ENCODE results near the gene MINDY1.
A peak's percentile ranks its signal among the peaks of the same experiment; 100 is the strongest.

MINDY1 gene

GRCh38 chr1:151013518-151013917, 6.8 kb upstream of the MINDY1 start:
- H2AFZ ChIP-seq: no peak overlapping the region
- no peak overlapping the region for H3K9ac ChIP-seq
- H3K79me2 ChIP-seq: peaks cover 4% of the 10 kb centered on the region
- no peaks in the 10 kb centered on the region for H3K9me3 ChIP-seq (ENCODE audit: control insufficient read depth, low read length)
- TF ChIP-seq CTCF (IDR thresholded peaks at IDR 0.05): no peak
- H3K4me3 ChIP-seq (ENCODE audit: low read depth, low read length): peak overlapping the region; percentile 33
- H3K36me3 ChIP-seq (ENCODE audit: control insufficient read depth, insufficient read depth, low read length): no peaks in the 10 kb centered on the region
- peak overlapping the region; percentile 39 for H3K27ac ChIP-seq
- peak overlapping the region; percentile 58 for H3K4me2 ChIP-seq (ENCODE audit: low read length)
- no peaks in the 10 kb centered on the region for H3K27me3 ChIP-seq (ENCODE audit: control insufficient read depth, insufficient read depth, low read length)
- peaks cover 4% of the 10 kb centered on the region for H3K4me1 ChIP-seq

GRCh38 chr1:151012684-151013471, 6.2 kb upstream of the MINDY1 start:
- H3K9me3 ChIP-seq (ENCODE audit: control insufficient read depth, low read length): no peaks in the 10 kb centered on the region
- no peaks in the 10 kb centered on the region for H3K36me3 ChIP-seq (ENCODE audit: control insufficient read depth, insufficient read depth, low read length)
- H3K27me3 ChIP-seq (ENCODE audit: control insufficient read depth, insufficient read depth, low read length): no peaks in the 10 kb centered on the region
- no peak overlapping the region for H2AFZ ChIP-seq
- peaks cover 5% of the 10 kb centered on the region for H3K4me1 ChIP-seq
- peak overlapping the region; percentile 33 for H3K4me3 ChIP-seq (ENCODE audit: low read depth, low read length)
- no peak overlapping the region for H3K9ac ChIP-seq
- H3K27ac ChIP-seq: peak overlapping the region; percentile 39
- TF ChIP-seq CTCF (IDR thresholded peaks at IDR 0.05): no peak
- peaks cover 4% of the 10 kb centered on the region for H3K79me2 ChIP-seq
- peak overlapping the region; percentile 58 for H3K4me2 ChIP-seq (ENCODE audit: low read length)

- Histone ChIP-seq H2AFZ (no peak overlapping the region), H3K9ac (no peak overlapping the region), H3K9me3 (ENCODE audit: control insufficient read depth, low read length) (no peaks in the 10 kb centered on the region), H3K4me2 (ENCODE audit: low read length) (no peak overlapping the region), H3K4me3 (ENCODE audit: low read depth, low read length) (no peak overlapping the region), H3K27ac (no peak overlapping the region), H3K27me3 (ENCODE audit: control insufficient read depth, insufficient read depth, low read length) (no peaks in the 10 kb centered on the region), H3K4me1 (peaks cover 15% of the 10 kb centered on the region), H3K36me3 (ENCODE audit: control insufficient read depth, insufficient read depth, low read length) (no peaks in the 10 kb centered on the region), H3K79me2 (peaks cover 4% of the 10 kb centered on the region)
- TF ChIP-seq CTCF (IDR thresholded peaks at IDR 0.05): no peak
Measured at GRCh38 chr1:151011154-151011850, 4.6 kb upstream of the MINDY1 start.

GRCh38 chr1:151010346-151010726, 3.6 kb upstream of the MINDY1 start:
- H3K4me2 ChIP-seq (ENCODE audit: low read length): no peak overlapping the region
- H3K9me3 ChIP-seq (ENCODE audit: control insufficient read depth, low read length): no peaks in the 10 kb centered on the region
- TF ChIP-seq CTCF (IDR thresholded peaks at IDR 0.05): no peak
- H3K79me2 ChIP-seq: peaks cover 2% of the 10 kb centered on the region
- peaks cover 15% of the 10 kb centered on the region for H3K4me1 ChIP-seq
- no peak overlapping the region for H3K4me3 ChIP-seq (ENCODE audit: low read depth, low read length)
- H3K27me3 ChIP-seq (ENCODE audit: control insufficient read depth, insufficient read depth, low read length): no peaks in the 10 kb centered on the region
- no peak overlapping the region for H3K27ac ChIP-seq
- H2AFZ ChIP-seq: no peak overlapping the region
- H3K36me3 ChIP-seq (ENCODE audit: control insufficient read depth, insufficient read depth, low read length): no peaks in the 10 kb centered on the region
- H3K9ac ChIP-seq: no peak overlapping the region

Measured in parathyroid adenoma (tissue), 2 donors.